GM19452 (cell line): ENCODE data around the gene PPARD.
"Not testable (repeated sequence)": the region's sequence is repeated elsewhere in the genome, so short reads cannot be mapped to it uniquely, and the experiment has no call there.

Experiments used
- ATAC-seq: cut with Tn5 transposase; IDR thresholded peaks from one replicate; pipeline ENCODE4 v1.9.1; 2021; ENCODE audit not compliant: unreplicated experiment

The PPARD gene

GRCh38 chr6:35312076-35312800 lies 30.1 kb upstream of the PPARD start:
- ATAC-seq, result no peak

- ATAC-seq, result no peak
Observed at GRCh38 chr6:35312807-35313206, 29.6 kb upstream of the PPARD start.

- ATAC-seq, result no peak
Observed at GRCh38 chr6:35317483-35318195, 24.7 kb upstream of the PPARD start.

GRCh38 chr6:35318196-35319171 lies 23.9 kb upstream of the PPARD start:
- ATAC-seq, result no peak

DNA sequence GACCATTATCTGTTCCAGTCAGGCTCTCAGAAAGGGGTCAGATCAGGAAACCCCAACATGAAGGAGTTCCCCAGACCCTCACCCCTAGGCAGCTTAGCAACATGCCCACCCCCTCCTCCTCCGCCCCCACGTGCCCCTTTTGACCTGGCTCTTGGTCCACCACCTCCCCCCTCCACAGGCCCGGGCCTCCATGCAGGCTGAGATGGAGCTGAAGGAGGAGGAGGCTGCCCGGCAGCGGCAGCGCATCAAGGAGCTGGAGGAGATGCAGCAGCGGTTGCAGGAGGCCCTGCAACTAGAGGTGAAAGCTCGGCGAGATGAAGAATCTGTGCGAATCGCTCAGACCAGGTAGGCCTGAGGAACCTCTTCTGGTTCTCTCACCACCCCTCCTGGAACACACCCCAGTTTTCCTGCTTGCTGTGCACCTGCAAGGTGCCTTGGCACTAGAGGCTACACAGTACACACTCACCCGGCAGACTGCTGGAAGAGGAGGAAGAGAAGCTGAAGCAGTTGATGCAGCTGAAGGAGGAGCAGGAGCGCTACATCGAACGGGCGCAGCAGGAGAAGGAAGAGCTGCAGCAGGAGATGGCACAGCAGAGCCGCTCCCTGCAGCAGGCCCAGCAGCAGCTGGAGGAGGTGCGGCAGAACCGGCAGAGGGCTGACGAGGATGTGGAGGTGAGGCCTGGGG lies 22.9 kb upstream of the PPARD start:
- no peak for ATAC-seq

DNA sequence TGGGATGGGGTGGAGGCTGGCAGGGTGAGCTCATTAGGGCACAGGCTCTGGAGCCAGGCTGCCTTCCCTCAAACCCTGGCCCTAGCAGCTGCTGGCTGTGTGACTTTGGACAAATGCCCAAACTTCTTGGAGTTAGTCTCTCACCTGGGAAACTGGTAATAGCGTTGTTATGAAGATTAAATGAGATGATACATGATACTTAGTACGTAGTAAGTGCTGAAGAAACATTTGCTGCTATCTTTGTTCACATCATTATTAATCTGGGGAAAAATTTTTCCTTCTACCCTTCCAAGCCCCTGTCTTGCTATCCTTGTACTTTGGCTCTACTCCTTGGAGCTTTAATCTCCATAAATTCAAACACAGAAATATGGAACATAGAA lies 22.3 kb upstream of the PPARD start:
- ATAC-seq, result no peak

- ATAC-seq, result no peak
Observed at GRCh38 chr6:35321091-35321490, 21.3 kb upstream of the PPARD start.

DNA sequence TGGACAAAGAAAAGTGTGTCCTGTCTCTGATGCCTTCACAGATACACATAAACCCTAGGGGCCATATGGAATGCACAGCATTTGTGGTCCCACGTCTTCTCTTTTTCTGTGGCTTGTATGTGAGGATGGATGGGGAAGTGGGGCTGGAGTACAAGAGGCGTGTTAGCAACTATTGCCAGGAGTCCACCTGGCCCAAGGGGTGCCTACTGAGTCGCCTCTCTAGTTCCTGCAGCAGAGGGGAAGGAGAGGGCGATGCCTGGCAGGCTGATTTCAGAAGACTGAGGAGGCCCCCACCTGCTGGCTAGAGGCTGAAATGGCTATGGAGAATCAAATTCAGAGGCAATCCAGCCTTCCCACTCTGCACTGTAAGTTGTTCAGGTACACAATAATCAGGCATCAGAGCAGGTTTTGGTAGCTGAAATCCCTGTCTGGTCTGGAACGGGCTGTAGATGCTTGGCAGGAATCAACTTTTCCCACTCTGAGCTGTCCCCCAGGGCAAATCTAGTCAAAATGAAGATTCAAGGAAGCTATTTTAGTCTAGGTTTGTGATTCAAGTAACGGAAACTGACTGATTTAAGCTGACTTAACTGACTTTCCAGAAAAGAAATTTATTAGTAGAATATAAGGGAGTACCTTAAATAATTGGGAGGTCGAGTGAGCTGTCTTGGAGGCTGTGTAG lies 14.9 kb upstream of the PPARD start:
- ATAC-seq, result no peak

GRCh38 chr6:35328108-35328723 lies 14.1 kb upstream of the PPARD start:
- ATAC-seq, result no peak

GRCh38 chr6:35328965-35329364 lies 13.4 kb upstream of the PPARD start:
- not testable (repeated sequence) for ATAC-seq

DNA sequence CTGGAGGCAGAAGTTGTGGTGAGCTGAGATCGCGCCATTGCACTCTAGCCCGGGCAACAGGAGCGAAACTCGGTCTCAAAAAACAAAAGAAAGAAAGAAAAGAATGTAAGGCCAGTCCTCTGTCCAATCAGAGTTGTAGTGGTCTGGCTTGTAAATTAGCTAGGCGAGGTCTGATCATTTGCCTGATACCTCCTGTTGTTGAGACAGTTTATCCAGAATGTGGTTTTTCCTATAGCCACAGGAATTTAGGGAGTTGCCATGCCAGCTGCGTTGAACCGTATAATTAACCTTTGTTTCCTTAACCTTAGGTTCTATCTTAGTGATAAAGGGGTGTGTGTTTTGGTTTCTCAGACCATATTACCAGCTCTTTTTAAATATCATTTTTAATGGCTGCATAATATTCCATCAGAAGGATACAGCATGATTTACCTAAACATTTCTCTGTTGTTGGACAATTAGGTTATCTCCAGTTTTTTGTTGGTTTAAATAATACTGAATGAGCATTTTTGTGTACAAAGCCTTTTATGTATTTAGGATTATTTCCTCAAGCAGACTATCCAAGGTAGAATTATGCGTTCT lies 11.7 kb upstream of the PPARD start:
- ATAC-seq, result no peak

GRCh38 chr6:35332074-35332887 lies 10.1 kb upstream of the PPARD start:
- not testable (repeated sequence) for ATAC-seq

DNA sequence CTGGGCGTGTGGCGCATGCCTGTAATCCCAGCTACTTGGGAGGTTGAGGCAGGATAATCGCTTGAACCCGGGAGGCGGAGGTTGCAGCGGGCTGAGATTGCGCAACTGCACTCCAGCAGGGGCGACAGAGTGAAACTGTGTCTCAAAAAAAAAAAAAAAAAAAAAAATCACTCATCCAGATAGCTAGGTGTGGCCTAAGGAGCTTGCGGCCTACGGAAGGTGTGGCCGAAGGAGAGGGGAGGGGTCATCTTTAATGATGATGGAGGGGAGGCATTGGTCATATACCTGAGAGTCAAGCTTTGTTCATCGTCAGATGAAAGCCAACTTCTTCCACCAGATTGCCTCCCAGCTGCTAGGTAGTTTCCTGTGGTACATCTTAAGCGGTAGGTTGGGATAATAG lies 801 bp upstream of the PPARD start:
- ATAC-seq, result no peak

DNA sequence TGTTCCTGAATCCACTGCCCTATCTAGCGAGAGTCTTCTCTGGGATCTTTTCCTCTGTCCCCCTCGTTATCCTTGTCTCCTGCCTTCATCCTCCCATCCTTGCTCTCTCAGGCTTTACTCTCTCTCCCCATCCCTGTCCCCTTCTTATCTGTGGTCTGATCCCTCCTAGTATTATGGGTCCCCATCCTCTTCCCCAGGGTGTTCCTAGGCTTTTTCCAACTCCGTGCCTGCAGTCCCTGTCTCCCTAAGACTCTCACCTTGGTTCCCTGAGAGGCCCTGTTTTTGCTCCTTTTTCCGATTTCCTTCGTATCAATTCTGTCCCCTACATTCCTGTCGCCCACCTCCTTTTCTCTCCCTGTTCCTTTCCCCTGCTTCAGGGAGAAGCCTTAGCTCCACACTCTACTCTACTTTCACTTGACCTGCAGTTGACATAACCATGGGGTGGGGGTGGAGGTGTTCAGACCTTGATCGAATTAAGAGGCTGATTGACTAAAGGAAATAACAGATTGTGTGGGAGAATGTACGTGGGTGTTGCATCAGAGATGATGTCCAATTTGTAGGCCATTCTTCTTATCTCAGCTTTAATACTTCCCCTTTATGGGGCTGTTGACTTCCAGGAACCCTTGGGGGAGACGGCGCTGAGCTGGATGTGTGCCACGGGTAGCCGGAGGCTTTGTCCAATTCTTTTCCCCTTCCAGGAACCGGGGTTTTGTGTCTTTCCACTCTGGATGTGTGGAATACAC lies 905 bp downstream of the PPARD start:
- no peak for ATAC-seq

- no peak for ATAC-seq
Observed at GRCh38 chr6:35343835-35344550, 1.6 kb downstream of the PPARD start.

GRCh38 chr6:35351422-35351821 lies 9.1 kb downstream of the PPARD start:
- ATAC-seq, result no peak

- no peak for ATAC-seq
Observed at GRCh38 chr6:35352735-35353134, 10.4 kb downstream of the PPARD start.
